NT2/D1 (cell line): ENCODE results near the gene TMEM11.

Experiments
- SUZ12 ChIP-seq: IDR thresholded peaks from 2 replicates; pipeline ENCODE4 v1.6.1; 2011; ENCODE audit not compliant: insufficient read length, insufficient read depth; ENCODE audit errors: extremely low read depth
- YY1 ChIP-seq: IDR thresholded peaks from 2 replicates; pipeline ENCODE4 v1.6.1; 2011; ENCODE audit not compliant: insufficient read length, insufficient read depth
- ZNF274 ChIP-seq: IDR thresholded peaks from 2 replicates; pipeline ENCODE4 v1.6.1; 2011; ENCODE audit warnings: mild to moderate bottlenecking, low read depth, low read length

DNA sequence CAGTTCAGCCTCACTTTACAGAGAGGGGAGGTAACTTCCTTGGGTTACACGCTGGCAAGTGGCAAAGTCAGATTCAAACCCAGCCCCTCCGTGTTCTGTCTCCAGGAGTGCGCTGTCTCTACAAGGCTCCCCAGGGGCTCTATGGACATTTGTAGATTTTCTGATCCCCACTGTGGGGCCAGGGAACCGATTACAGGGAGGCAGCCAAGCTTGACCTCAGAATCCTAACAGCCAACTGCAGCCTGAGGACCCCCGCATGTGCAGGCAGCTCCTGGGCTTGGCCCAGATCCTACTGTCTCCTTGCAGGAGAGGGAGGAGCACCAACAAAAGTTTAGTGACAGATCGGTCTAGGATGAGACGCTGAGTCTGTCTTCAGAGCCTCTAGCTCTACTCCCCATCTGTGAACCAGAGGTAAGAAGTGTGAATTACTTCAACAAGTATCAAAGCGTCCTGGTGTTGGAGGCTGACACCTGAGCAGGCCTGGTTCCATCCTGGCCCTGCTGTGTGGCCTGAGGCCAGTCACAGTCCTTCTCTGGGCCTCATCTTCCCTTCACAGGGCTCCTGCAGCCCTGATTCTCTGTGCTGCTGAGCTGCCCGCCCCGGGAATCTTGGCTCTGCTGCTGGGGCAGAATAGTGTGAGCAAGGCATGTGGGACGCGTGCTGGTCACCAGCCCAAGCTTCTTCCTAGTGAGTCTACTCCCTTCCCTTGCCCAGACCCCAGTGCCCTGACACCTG, 48.5 kb upstream of the TMEM11 start:
- TF ChIP-seq SUZ12 (no peak), ZNF274 (no peak), YY1 (no peak)
